Stimulated activated CD4-positive, alpha-beta T cell treated with anti-CD3 and anti-CD28 coated beads, Interleukin-15, amount 100 ng/mL, for 24 hours (primary cell): ENCODE results near the gene IGF2BP3.

Experiments
- DNase-seq: peaks from one replicate; pipeline ENCODE4 v3.0.0-alpha.2; 2020

Gene IGF2BP3

GRCh38 chr7:23472046-23472445, 1.8 kb upstream of the IGF2BP3 start:
- DNase-seq = no peak

DNA sequence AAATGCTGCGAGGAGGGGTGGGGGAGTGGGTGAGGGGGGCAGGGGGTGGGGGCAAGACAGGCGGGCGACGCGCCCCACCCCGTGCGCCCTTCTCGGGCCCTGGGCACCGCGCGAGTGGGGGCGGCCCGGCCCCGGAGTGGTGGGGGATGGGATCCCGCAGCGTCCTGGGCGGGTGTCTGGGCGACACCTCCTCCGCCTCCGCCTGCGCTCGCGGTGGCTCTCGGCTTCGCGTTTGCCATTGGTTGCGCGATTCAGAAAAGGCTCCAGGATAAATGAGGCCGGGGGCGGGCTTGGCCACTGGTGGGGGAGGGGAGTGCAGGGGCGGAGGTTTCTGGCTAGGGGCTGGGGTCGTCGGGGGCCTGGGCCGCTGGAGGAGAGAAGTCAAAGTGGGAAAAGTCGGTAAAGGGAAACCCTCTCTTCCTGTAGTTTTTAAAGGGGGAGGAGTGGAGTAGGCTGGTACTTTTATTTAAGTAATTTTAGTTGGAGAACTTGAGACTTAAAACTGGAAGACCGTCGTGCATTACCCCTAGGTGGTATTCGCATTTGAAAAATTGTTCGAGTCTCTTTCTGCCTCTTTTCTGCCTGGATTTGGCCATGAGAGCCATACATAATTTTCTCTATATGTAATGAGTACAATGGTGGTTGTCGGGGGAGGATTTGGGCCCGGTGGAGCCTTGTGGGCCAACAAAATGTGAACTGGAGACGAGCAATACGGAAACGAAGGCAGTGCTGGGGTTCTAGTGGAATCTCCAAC, 992 bp upstream of the IGF2BP3 start:
- DNase-seq = peak; percentile 57

DNA sequence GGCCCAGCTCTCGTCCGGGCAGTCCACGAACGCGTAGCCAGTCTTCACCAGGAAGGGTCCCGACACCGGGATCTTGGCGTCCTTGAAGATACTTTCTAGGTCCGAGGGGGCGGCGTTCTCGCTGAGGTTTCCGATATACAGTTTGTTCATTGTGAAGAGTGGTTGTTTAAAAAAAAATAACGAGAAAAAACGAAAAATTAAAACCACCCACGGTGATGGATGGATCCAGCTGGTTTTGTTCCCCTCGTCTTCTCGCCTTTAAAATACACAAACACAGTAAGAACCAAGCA, 385 bp downstream of the IGF2BP3 start:
- DNase-seq = no peak

- DNase-seq = peak; percentile 50
These were observed 936 bp downstream of the IGF2BP3 start for GRCh38 chr7:23469150-23469960.

GRCh38 chr7:23468526-23469149, 1.7 kb downstream of the IGF2BP3 start:
- DNase-seq = peak; percentile 39

- DNase-seq = peak; percentile 35
These were observed 2.3 kb downstream of the IGF2BP3 start for GRCh38 chr7:23467806-23468525.

GRCh38 chr7:23467291-23467805, 2.9 kb downstream of the IGF2BP3 start:
- DNase-seq = no peak

DNA sequence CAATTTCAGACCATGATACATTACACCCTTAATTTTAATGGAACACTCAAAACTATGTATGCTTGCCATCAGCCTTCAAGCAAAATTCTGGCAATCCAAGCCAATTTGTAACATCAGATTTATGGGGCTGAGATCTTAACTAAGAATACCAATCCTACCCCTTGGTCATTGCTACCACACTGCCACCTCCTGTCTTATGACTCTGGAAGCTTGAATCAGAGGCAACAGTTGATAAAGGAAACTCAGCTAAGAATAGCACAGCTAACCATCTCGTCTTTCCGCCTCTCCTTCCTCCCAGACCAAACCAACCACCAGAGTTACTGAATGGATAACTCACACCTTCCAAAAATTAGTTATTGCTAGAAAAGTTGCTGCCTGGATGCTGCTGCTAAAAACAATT, 7.4 kb downstream of the IGF2BP3 start:
- peak; percentile 15 for DNase-seq

DNA sequence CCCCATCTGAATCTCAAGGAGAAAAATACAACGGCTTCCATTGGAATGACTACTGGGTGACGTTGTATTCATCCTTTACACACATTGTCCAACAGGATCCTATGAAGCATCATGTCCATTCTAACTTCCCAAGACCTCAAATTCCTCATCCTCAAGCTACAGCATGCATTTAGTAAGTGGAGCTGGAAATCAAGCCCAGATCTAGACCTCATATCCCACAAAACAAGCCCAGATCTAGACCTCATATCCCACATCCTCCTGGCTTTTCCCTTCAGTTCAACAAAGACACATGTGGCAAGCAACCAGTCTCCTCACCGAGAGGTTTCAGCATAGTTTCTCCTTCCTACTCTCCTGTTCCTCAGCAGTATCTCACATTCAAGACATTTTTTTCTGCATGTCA, 12.2 kb downstream of the IGF2BP3 start:
- DNase-seq = no peak

DNA sequence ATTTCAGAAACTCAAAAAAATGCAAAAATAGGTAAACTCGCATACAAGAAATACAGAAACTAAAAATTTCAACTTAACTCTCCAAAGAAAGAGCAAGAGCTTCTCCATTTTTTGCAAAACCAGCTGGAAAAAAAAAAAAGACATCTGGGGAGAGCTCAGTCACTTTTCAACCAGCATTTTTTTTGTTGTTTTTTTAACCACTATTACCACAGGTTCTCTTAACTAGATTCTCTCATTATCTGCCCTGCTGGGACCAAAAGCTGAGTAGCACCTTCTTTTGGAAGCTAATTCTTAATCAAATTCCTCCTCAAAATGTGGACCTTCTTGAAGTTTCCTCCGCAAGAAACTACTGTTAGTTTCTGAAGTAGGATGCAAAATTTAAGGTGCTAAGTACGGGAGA, 14.2 kb downstream of the IGF2BP3 start:
- DNase-seq = no peak

- DNase-seq = no peak
These were observed 15.3 kb downstream of the IGF2BP3 start for GRCh38 chr7:23454881-23455526.

DNA sequence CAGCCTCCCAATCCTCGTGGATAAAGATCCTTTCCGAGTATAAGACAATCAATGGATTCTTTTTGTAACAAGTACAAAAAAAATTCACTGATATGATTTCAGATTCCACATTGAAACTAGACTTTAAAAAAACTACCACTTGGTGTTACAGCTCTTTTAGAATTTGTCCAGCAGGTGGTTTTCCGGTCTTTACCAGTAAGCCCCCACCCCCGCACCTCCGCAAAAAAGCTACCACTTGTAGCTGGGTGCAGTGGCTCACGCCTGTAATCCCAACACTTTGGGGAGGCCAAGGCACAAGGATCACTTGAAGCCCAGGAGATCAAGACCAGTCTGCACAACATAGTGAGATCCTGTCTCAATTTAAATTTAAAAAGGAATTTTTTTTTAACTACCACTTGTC, 19.8 kb downstream of the IGF2BP3 start:
- DNase-seq = peak; percentile 14

DNA sequence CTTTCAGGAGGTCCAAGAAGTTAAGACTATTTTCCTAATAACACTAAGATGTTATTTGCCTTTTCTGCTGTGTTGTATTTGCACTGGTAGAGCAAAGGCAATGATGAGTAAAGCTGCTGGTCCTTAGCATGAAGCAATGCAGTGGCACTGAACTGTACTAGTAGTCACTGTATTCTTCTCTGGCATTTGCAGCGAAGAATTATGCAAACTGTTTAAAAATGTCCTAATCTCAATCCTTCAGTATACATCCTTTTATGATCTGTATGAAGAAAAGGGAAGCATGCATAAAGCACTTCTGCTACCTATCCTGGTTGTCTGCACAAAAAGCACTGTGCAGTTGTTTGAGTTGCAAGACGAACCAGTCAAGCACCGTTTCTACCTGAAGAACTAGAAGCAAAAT, 20.4 kb downstream of the IGF2BP3 start:
- no peak for DNase-seq

GRCh38 chr7:23445326-23445725, 25.0 kb downstream of the IGF2BP3 start:
- no peak for DNase-seq

- DNase-seq = no peak
These were observed 26.3 kb downstream of the IGF2BP3 start for GRCh38 chr7:23443974-23444373.

DNA sequence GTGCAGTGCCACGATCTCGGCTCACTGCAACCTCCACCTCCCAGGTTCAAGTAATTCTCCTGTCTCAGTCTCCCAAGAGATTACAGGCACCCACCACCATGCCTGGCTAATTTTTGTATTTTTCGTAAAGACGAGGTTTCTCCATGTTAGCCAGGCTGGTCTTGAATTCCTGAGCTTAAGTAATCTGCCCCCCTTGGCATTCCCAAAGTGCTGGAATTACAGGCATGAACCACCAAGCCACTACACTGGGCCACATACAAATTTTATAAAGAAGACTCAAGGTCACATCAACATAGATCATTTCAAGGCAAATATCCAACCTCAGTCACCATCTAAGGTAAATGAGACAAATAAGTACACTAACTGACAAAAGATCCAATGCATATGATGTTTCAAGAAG, 32.1 kb downstream of the IGF2BP3 start:
- DNase-seq = no peak

- DNase-seq = no peak
These were observed 36.0 kb downstream of the IGF2BP3 start for GRCh38 chr7:23434147-23434917.

DNA sequence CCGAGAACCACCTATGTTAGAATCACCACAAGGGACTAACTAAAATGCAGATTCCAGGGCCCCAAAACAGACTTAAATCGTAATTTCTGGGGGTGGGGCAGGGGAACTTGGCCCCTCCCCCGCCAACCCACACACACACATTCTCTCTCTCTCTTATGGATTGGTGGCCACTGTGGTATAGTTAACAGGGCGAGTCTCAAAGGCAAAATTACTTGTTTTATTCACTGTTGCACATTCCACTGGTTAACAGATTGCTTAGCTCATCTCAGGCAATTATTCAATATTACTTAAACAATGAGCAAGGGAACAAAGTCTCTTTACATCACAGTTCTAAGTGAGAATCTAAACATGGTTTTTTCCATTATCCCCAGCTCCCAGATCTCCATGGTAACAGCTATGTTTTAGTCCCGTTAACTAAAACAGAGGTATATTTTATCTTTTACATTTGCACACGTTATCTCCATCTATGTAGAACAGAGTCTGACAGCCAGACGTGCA, 38.5 kb downstream of the IGF2BP3 start:
- no peak for DNase-seq

GRCh38 chr7:23430893-23431259, 39.4 kb downstream of the IGF2BP3 start:
- no peak for DNase-seq

DNA sequence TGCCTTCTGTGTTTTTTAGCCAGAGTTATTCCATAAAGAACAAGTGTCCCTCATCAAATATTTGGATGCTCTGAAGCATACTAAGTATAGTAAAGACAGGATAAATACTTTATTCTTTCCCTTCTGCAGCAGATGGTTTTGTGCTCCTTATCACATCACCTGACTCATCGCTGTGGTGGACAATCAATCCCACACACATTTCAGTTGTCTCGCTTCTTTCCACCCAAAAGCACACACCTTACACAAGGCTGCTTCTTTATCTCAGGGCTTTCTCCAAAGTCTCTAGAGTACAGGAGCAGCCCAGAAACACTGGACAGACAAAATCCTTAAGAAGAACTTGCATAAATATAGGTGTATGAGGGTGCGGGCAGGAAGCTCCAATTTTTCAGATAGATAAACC, 43.4 kb downstream of the IGF2BP3 start:
- DNase-seq = no peak

GRCh38 chr7:23422909-23423308, 47.4 kb downstream of the IGF2BP3 start:
- no peak for DNase-seq

GRCh38 chr7:23422384-23422783, 47.9 kb downstream of the IGF2BP3 start:
- DNase-seq = no peak
